WTC11 (cell line): ENCODE data around the gene VCL.

ENCODE experiments used
- SP1 ChIP-seq: sonication (generic); formaldehyde crosslinking; conservative IDR thresholded peaks from 2 replicates; pipeline ENCODE4 v1.8.1; 2022; ENCODE audit warnings: missing genetic modification reagents
- ZNF423 ChIP-seq: fragments of 250-450 bp; sonication (Bioruptor Pico); IDR thresholded peaks from 2 replicates; pipeline ENCODE4 v2.1.2; 2022; ENCODE audit warnings: mild to moderate bottlenecking, moderate library complexity
- TF ChIP-seq, protein P1 (sequence below): fragments of 200-600 bp; IDR thresholded peaks from 2 replicates; pipeline ENCODE4 v1.8.0; 2022; ENCODE audit warnings: antibody characterized with exemption
- TF ChIP-seq, protein P2 (sequence below): sonication (generic); formaldehyde crosslinking; IDR thresholded peaks from 2 replicates; pipeline ENCODE4 v1.8.0; 2022; ENCODE audit warnings: mild to moderate bottlenecking, missing genetic modification reagents
- TF ChIP-seq, protein P3 (sequence below): sonication (generic); formaldehyde crosslinking; conservative IDR thresholded peaks from 2 replicates; pipeline ENCODE4 v1.8.1; 2022; ENCODE audit warnings: mild to moderate bottlenecking, missing genetic modification reagents

DNA sequence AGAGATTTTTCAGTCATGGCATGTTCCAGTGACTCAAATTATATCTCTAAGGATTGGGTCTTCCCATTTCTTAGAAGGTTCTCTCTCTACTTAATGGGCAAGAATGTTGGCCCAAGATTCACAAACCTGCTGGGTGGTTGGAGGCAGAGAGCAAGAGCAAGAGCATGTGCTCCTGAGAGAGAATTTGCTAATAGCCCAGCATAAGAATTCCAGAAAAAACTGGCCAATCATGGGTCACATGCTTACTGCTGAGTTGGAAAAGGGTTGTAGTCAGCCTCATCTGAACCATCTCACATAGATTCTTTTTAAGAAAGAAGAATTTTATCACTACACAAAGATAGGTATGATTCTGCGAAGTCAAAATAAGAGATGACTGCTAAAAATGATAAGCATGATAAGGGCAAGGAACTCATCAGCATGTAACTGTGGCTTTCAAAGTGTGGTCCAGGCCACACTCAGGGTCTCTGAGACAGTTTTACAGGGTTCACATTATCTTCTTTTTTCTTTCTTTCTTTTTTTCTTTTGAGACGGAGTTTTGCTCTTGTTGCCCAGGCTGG, 8.2 kb upstream of the VCL start:
- TF ChIP-seq, protein P1, sequence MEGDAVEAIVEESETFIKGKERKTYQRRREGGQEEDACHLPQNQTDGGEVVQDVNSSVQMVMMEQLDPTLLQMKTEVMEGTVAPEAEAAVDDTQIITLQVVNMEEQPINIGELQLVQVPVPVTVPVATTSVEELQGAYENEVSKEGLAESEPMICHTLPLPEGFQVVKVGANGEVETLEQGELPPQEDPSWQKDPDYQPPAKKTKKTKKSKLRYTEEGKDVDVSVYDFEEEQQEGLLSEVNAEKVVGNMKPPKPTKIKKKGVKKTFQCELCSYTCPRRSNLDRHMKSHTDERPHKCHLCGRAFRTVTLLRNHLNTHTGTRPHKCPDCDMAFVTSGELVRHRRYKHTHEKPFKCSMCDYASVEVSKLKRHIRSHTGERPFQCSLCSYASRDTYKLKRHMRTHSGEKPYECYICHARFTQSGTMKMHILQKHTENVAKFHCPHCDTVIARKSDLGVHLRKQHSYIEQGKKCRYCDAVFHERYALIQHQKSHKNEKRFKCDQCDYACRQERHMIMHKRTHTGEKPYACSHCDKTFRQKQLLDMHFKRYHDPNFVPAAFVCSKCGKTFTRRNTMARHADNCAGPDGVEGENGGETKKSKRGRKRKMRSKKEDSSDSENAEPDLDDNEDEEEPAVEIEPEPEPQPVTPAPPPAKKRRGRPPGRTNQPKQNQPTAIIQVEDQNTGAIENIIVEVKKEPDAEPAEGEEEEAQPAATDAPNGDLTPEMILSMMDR: no peak
- no peak for TF ChIP-seq ZNF423 (CRISPR knock-in tag)
- TF ChIP-seq SP1: no peak
- TF ChIP-seq, protein P2, sequence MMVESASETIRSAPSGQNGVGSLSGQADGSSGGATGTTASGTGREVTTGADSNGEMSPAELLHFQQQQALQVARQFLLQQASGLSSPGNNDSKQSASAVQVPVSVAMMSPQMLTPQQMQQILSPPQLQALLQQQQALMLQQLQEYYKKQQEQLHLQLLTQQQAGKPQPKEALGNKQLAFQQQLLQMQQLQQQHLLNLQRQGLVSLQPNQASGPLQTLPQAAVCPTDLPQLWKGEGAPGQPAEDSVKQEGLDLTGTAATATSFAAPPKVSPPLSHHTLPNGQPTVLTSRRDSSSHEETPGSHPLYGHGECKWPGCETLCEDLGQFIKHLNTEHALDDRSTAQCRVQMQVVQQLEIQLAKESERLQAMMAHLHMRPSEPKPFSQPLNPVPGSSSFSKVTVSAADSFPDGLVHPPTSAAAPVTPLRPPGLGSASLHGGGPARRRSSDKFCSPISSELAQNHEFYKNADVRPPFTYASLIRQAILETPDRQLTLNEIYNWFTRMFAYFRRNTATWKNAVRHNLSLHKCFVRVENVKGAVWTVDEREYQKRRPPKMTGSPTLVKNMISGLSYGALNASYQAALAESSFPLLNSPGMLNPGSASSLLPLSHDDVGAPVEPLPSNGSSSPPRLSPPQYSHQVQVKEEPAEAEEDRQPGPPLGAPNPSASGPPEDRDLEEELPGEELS: no peak
- TF ChIP-seq, protein P3, sequence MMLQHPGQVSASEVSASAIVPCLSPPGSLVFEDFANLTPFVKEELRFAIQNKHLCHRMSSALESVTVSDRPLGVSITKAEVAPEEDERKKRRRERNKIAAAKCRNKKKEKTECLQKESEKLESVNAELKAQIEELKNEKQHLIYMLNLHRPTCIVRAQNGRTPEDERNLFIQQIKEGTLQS (CRISPR knock-in tag): no peak
